Breast epithelium (tissue), 3 donors: Measurements from ENCODE around the gene KRTAP19-1.

Experiments used
- POLR2A ChIP-seq: fragments of 450-650 bp; IDR thresholded peaks from one replicate; pipeline ENCODE4 v1.6.1; 2016; ENCODE audit warnings: antibody characterized with exemption, mild to moderate bottlenecking, moderate library complexity
- POLR2AphosphoS5 ChIP-seq, 3 donors: sonication (generic); formaldehyde crosslinking; IDR thresholded peaks; one replicate each; pipeline ENCODE4 v1.6.1; 2017; ENCODE audit warnings: antibody characterized with exemption in 3 of 3
- TF ChIP-seq, protein P1 (sequence below), 3 donors: fragments of 450-650 bp; IDR thresholded peaks; one replicate each; pipeline ENCODE4 v1.5.1; 2016 to 2017; ENCODE audit warnings: antibody characterized with exemption in 3 of 3, mild to moderate bottlenecking in 3 of 3, moderate library complexity in 3 of 3

DNA sequence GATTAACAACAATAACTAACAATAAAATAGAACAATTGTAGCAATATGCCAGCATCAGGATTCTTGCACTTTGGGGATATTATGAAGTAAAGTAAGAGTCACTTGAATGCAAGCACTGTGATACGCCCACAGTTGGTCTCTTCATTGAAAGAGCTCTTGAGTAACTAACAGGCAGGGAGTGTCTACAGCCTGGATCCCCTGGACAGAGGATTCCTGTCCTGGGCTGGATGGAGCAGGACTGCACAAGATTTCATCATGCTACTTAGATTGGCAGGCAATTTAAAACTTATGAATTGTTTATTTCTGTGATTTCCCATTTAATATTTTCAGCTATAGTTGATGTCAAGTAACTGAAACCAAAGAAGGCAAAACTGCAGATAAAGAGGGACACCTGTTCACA is 35.5 kb upstream of the KRTAP19-1 start:
- TF ChIP-seq, protein P1, sequence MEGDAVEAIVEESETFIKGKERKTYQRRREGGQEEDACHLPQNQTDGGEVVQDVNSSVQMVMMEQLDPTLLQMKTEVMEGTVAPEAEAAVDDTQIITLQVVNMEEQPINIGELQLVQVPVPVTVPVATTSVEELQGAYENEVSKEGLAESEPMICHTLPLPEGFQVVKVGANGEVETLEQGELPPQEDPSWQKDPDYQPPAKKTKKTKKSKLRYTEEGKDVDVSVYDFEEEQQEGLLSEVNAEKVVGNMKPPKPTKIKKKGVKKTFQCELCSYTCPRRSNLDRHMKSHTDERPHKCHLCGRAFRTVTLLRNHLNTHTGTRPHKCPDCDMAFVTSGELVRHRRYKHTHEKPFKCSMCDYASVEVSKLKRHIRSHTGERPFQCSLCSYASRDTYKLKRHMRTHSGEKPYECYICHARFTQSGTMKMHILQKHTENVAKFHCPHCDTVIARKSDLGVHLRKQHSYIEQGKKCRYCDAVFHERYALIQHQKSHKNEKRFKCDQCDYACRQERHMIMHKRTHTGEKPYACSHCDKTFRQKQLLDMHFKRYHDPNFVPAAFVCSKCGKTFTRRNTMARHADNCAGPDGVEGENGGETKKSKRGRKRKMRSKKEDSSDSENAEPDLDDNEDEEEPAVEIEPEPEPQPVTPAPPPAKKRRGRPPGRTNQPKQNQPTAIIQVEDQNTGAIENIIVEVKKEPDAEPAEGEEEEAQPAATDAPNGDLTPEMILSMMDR (IDR thresholded peaks at IDR 0.05), result no peak
- TF ChIP-seq POLR2AphosphoS5 (IDR thresholded peaks at IDR 0.05), result no peak
- no peak for TF ChIP-seq POLR2A
